ENCODE results near the gene SIAE.

Gene SIAE

DNA sequence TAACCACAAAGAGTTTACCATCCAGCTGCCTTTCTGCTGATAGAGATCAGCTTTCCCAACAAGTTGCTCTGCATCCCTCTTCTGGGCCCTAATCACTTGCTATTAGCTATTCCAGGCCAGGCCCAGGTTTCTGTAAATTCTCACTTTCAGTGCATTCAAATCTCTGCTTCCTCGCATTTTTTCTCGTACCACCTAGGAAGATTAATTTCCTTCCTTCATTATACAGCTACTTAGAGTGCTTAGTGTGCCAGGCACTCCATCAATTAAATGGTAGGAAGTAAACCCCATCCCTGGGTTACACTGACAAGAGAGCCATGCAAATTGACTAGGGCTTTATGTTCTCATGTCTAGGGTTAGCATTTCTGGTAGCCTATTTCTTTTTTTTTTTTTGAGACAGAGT is 9.7 kb downstream of the SIAE start:
- DNase-seq = no peak

DNA sequence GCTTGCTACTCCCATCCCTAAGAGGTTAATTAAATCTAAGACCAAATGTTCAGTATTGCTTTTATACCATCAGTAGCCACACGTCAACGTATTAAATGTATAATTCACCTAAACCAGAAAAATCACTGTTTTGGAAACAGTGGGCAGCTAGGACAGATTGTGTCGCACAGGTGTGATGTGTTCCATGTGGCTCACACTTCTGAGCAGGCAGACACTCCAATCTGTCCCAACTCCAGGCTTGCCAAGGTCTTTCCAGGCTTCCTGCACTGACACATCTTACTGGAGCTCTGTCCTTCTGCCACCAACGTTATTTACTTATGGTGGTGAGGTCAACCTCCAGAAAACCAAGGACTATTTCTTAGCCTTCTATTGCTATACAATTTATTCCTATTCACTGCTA is 11.4 kb downstream of the SIAE start:
- DNase-seq = no peak

DNA sequence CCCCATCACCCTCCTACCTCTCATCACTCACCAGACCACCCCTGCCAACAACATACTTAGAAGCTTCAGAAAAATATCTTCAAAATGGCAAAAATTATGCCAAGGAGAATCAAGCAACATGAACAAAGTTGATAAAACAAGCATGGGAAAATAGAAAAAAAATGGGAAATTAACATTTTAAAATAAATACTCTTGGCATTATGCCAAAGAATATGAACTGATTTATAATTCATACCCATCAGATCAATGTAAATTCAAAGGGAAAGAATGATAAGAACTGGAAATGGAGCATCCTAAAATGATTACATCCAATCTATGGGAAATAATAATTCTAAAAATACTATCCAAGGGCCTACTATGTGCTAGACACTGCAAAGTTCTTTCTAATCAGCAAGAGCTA is 12.0 kb downstream of the SIAE start:
- no peak for DNase-seq

DNA sequence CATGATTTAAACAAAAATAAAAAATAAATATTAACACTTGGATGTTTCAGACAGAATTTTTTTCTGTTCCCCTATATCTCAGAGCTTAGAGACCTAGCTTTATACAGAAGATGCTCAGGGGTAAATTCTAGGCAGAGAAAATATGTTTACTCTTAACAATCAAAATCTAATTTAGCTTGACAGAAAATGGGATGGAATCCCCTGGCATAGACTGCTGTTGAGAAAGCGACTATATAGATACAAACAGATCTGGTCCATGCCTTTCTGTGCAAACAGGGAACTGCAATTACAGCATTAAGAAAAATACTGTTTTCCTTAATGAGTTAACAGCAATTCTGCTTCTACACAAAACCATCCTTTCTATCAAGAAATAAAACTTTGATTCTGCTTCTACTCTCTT is 14.6 kb downstream of the SIAE start:
- DNase-seq = no peak

DNA sequence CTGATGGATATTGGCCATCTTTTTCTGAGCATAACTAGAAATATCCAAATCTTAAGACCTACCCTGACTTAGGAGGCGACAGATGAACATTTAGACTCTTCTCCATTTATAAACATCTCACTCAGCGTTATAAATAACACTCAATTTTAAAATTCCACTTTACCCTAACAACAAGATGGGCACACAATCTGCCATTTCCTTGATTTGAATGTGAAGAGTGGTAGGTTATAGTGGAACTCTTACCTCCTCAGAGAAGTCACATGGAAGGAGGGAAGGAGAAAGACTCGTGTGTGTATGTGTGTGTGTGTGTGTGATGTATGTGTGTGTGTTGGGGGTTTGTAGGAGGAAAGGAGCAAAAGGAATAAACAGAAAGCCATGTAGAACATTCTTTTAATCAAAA is 15.0 kb downstream of the SIAE start:
- DNase-seq = no peak

DNA sequence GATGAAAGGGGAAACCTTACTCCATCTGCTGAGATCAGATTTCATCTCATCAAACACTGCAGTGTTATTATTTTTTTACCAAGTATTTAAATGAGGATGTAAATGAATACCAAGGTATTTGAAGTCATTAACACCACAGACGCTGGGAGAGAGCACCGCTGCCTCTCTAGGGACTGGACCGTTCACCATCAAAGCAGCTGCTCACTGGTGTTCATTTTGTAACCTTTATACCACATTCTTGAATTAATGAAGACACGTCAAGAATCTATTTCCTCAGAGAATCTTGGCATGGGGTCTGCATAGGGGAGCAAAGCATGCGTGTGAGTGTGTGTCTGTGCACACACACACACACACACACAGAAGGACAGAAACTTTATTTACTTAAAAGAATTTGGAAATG is 15.6 kb downstream of the SIAE start:
- no peak for DNase-seq

DNA sequence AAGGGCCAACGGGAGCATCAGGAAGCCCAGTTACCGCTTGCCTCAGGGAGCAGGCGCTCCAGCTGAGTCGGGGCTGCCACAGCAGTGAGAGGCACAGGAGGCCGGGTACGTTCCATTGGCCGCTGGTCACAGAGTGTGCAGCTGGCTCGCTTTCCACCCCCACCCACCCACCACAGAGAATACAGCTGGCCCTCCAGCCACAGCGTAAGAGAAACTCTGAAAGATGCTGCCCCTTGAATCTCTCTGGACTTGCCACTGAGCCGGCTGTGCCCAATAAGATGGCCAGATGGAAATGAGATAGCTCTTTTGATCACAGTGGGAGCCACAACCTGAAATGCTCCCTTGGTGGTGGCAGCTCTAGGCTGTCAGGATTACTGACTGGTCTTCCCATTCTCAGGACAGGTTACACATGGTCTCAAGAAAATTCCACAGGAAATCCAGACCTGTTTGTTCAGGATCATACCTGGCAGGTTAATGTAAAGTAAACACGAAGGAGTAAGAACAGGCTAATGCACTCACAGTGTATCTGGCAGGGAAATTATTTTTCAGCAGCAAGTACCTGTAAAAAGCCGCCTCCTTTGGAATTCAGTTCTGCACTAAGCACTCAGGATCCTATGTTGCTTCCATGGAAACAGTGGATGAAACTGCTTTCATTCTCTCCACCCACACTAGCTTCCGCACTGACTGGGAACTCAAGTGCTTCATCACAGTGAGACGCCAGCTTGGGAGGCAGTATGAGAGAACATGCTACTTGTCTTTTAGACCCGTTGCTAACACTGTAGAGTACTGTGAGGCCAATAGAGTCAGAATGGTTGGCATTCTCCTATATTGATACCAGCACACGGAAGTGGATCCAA is 16.5 kb downstream of the SIAE start:
- no peak for DNase-seq

DNA sequence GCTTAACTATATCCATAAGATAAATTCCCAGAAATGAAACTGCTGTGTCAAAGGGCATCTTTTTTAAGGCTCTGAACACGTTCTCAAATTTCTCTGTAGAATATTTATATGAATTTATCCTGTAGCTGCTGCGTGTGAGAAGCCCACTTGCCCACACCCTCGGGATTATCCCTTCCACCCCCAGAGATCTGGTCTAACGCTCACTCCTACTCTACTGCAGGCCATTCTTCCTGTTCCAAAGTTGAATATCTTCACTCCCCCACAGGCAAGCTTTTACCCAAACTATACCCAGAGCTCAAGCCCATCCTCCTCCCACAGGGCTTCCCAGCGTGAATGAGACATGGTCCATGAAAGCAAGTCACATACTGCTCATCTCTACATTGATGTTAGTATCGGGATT is 24.9 kb downstream of the SIAE start:
- DNase-seq = no peak

DNA sequence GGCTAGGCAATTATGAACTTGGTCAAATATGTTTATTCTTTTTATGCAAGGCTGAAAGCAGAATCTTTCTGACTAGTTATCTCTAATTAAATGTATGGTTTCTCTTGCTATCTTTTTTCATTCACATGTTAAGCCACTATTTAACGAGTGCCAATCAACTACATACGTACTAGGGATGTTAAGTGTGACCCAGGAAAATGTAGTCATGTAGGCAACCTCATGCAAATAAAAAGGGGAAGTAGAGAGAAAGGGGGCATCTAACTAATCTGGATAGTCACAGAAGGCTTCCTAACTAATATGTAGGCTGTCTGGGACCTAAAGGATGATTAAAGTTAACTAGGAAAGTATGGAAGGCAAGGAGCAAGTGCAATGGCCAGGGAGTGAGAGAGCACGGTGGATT is 27.4 kb downstream of the SIAE start:
- DNase-seq = no peak

DNA sequence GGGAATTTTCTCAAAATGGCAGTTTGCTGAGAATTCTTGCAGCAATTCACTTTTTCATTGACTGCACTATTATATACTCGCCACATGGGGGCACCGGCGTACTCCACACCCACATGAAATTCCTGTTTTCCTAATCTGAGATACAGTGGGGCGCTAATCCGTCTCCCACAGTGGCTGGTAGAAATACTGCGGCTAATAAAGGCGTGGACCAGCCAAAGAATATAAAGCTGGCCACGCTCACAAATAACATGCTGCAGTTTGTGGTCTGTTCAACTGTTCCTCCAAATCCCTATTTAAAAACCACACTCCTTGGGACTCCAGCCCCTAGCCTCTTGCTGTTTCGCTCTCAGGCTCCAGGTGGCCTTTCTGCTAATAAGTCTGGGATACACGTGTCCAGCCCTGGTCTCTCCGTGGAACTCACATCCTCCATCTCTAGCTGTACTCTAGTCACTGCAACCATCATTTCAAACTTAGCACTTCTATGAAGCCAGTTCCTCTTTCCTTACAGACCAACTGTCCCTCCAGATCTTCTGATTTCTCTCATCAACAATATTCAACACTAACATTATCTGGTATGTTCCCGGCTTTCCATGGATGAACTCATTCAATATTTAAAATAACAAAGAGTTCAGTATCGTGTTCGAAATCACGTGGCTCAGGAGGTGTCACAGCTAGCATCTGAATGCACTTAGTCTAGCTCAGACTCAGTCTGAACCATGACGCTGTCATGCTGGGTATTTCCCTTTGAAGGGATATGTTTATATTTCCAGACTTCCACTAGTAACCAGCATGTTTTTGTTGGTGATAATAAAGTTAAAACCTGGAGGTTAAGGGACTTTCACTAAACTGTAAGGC is 28.9 kb downstream of the SIAE start:
- DNase-seq = no peak

DNA sequence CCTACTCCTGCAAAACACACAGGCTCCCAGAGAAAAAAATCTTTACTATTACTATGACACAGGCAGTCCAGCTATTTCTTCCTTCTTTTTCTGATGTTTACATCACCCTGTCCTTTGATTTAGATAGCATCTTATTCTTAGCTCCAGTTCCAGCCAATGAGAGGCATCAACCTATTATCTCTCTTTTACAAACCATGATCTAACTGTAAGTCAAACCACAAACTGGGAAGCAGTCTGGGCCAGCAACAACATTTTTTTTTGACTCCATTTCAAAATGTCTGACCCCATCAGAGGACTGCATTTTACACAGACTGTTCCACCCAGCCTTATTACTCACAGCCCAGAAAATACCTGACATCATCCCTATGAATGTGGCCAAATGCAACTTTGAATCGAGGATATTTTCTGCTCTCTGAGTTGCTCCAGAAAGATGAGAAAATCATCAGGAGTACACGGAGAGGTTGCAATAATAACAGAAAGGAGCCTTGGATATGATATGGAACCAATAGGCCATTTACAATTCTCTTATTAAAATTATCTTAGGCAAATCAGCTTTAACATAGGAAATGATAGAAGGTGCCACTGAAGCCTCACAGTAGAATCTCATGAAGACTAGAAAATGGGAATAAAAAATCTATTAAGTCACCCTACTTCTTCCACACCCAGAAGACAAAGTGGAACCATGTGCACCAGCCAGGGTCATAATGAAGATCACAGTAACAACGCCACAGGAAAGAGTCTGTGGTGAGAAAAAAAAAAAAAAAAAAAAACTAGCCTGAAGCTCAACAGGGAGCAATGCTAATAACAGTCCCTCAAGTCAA is 29.7 kb downstream of the SIAE start:
- DNase-seq = no peak

DNA sequence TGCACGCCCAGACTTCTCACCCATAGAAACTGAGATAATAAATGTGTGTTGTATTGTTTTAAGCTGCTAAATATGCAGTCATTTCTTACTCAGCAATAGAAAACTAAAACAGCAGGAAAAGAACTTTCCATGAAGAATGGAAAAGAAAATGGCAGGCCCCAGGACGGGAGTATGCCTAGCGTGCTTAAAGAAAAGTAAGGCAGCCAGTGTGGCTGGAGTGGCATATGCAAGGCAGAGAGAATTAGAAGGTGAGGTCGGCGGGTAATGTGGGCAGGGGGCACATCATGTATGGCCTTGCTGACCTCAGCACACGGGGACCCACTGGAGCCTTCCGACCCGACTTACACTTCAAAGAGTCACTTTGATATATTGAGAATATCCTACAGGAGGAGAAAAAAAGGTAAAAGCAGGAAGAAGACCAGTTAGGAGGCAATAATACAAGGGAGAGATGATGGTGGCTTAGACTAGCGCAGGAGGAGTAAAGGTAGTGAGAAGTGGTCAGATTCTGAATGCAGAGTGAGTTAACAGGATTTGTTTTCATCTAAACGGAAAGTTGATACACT is 30.4 kb downstream of the SIAE start:
- DNase-seq = no peak

DNA sequence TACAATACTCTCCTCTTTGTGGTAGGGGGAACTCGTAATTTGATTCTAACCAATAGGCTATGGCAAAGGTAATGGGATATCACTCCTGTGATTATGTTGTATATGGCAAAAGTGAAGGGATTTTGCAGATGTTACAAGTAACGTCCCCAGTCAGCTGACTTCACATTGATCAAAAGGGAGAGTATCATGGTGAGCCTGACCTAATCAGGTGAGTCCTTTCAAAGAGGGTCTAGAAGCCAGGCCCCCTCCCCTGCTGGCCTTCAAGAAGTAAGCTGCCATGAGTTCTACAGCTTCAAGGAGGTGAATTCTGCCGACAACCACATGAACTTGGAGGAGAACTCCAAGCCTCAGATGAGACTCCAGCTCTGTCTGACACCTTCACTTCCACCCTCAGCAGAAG is 30.9 kb downstream of the SIAE start:
- DNase-seq = no peak

DNA sequence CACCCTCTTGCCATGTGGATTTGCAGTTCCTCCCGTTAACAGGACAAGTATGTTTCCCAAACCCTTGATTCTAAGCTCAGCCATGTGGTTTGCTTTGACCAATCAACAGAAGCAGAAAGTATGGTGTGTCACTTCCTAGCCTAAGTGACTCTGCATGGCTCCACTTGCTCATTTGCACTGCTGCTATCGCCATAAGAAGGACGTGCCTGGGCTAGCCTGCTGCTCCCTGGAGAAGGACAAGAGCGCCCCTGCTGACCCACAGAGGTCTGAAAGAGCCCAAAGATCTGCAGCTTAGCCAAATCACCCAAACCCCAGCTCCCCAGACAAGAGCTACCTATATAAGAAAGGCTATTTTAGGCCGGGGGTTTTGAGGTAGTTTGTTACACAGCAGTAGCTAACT is 32.9 kb downstream of the SIAE start:
- DNase-seq = no peak

DNA sequence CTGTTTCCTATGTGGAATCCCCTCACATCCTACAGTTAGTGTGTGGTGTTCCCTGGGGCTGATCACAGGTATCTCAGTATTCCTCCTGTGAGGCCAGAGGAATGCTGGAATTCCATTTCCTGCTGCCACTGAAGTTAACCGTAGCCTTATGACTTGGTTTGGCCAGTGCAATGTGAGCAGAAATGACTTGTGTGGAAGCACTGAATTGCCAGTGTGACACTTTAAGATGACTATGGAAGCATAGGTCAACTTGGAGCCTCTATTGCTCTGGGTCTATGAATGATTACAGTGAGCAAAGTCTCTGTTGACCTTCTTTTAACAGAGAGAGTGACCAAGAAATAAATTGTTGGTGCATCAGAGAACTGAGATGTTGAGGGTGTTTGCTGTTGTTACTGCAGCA is 34.4 kb downstream of the SIAE start:
- no peak for DNase-seq

DNA sequence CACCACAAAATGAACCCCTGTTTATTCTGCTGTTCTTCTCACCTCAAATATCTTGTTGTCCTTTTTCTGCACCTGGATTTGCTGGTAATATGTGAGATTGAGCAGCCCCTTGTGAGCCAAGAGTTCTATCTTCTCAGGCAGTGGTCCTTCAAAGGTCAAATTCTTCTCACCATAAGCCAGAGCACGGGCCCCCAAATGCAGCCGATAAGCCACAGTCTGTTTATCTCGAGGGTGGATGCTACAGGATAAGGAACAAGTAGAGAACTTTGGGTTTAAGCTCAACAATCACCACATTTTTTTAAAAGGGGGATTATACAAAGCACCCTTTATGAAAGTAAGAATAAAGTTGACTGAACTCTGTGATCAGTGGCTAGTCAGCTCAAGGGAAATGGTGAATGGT is 35.0 kb downstream of the SIAE start:
- DNase-seq = no peak

DNA sequence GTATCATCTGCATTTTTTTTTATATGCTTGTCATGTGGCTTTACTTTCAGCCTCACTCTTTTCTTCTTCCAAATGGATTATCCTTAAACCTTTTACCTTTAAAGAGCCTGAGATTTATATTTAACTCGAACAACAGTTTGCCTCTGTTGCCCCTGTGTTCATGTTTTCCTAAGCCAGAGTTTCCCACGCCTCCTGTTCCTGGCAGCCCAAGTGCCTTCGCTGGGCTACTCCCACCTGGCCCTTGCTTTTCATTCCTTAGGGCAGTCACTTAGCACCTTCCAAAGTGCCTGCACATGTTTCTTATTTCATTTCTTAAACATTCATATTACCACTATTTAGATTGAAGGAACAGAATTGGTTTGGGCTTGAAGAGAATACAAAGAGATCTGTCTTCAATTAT is 37.6 kb downstream of the SIAE start:
- no peak for DNase-seq

DNA sequence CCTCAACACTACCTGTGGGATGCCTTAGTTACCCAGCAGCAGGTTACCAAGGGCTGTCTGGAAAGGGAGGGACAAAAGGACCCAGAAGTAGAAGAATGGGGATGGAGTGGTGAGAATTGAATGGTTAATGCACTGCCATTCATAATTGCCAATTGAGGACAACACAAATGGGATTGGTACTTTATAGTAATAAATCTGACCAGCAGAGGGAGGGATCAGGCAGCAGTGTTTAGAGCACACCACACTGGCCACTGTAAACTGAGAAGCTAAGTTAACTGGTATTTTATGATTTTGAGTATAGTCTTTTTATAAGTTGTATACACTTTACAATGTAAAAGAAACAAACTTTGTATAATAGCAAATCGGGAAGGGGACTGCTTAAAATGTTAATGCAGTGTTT is 40.2 kb downstream of the SIAE start:
- no peak for DNase-seq

DNA sequence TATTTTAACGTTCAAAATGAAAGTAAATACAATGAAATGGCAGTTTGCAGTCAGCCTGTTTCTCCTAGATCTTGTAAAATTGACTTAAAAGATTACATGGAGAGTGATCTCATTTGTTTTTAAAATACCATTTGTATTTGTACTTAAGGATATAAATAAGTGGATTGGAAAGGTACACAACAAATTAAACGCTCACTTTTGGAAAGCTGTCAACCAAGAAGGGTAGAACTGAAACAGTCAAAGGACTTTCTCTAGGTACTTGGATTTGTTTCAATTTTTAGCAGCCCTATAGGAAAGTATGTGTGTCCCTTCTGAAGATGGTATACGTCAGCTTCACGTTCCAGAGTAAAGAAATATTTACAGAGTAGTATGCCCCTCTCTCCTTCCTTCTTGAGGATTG is 43.6 kb downstream of the SIAE start:
- no peak for DNase-seq

DNA sequence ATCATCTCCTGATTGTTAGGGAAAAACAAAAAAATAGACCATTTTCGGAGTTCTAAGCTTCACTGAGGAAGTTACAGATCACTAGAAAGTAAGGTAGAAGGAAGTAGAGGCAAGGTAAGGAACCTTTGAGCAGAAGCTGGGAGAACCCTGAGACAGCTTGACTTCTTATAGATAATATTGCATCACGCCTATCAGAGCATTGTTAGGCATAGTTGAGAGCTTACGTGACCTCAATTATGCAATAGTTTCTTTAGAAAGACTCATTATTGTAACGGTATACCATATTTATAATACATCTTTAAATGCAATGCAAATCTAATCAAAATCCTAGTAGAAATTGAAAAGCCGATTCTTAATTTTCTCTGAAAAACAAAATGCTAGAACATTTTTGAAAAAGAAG is 46.0 kb downstream of the SIAE start:
- DNase-seq = no peak

DNA sequence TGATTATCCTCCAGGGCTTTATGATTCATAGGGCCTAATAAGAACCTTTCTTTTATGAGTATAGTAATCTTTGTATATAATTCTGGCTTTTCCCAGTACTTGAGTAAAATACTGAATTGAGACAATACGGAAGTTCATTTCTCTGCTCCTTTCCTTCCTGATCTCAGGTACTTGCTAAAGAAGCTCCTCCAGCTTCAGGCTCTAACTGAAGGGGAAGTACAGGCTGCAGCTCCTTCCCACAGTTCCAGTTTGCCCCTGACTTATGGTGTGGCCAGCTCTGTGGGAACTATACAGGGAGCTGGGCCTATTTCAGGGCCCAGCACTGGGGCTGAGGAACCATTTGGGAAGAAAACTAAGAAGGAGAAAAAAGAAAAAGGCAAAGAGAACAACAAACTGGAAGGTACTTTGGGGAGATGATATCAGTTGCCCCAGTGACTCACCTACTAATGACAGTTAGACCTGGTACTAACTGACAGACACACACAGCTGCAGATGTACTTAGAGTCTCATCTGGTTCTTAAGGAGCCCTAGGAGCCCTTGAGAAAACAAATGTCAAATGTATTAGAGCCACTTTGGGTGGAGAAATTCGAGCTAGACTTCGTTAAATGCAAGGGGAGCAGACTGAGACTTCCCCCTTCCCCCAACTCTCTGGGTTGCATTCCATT is 47.9 kb downstream of the SIAE start:
- DNase-seq = no peak

DNA sequence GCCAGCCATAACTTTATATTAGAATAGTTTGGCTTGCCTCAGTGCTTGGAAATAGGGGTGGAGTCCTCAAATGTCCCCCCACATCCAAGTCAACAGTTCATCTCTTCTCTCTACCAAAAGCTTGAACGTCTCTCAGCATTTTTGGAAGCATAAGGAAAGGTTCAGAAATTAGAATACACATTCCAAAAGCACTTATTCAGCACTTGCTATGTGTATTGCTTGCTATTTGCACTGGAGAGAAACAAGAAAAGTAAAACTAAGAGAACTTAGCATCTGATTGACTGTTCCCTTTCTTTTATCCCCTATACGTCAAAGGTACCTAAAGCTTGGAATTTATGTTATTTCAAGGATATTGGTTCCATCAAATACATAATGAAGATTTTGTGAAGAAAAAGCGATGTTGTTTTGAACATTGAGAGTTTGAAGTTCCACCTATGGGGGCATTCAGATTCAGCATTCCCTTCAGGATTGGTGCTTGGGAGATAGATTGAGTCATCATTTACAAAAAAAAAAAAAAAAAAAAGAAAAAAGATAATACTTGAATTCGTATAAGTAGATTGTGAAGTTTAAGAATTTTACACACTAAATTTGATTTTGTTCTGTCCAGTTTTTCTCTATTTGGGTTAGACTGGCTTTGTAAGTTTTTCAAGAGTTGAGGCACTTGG is 49.5 kb downstream of the SIAE start:
- DNase-seq = no peak

All from NCI-H1436 treated with DMSO at 0.1 percent for 48 hours (cell line).